ENCODE results near the gene SRA1.

DNA sequence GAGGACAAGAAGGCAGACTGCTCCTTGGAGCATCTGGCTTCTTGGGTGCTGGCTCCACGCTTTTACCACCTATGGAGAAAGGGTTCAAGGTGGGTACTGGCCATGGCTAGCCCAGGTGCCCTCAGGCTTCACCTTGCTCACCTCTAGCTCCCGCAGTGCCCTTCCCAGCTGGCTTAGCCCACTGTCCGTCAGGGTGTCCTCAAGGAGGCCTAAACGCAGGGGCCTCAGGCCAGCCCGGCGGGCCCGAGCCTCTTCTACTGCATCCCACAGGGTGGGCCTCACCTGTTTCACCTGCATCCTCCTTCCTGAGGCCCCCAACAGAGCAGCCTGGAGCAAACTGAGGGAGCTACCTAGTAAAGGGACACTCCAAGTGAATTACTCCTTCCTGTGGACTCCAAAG is 16.4 kb upstream of the SRA1 start:
- TF ChIP-seq, protein P1, sequence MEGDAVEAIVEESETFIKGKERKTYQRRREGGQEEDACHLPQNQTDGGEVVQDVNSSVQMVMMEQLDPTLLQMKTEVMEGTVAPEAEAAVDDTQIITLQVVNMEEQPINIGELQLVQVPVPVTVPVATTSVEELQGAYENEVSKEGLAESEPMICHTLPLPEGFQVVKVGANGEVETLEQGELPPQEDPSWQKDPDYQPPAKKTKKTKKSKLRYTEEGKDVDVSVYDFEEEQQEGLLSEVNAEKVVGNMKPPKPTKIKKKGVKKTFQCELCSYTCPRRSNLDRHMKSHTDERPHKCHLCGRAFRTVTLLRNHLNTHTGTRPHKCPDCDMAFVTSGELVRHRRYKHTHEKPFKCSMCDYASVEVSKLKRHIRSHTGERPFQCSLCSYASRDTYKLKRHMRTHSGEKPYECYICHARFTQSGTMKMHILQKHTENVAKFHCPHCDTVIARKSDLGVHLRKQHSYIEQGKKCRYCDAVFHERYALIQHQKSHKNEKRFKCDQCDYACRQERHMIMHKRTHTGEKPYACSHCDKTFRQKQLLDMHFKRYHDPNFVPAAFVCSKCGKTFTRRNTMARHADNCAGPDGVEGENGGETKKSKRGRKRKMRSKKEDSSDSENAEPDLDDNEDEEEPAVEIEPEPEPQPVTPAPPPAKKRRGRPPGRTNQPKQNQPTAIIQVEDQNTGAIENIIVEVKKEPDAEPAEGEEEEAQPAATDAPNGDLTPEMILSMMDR (IDR thresholded peaks at IDR 0.05), result no peak
- TF ChIP-seq EP300 (IDR thresholded peaks at IDR 0.05), result no peak
- TF ChIP-seq POLR2A (IDR thresholded peaks at IDR 0.05), result no peak
- TF ChIP-seq POLR2AphosphoS5 (IDR thresholded peaks at IDR 0.05), result no peak
